ENCODE data around the gene ARHGAP4. TPM values are rescaled to one million over a fixed set of nuclear protein-coding genes. Genes with fewer than 3 reads are reported as not detected.

The ARHGAP4 gene
- total and polyA plus RNA-seq, 4 donors = 34.2 to 114 (median 80.4) TPM

DNA sequence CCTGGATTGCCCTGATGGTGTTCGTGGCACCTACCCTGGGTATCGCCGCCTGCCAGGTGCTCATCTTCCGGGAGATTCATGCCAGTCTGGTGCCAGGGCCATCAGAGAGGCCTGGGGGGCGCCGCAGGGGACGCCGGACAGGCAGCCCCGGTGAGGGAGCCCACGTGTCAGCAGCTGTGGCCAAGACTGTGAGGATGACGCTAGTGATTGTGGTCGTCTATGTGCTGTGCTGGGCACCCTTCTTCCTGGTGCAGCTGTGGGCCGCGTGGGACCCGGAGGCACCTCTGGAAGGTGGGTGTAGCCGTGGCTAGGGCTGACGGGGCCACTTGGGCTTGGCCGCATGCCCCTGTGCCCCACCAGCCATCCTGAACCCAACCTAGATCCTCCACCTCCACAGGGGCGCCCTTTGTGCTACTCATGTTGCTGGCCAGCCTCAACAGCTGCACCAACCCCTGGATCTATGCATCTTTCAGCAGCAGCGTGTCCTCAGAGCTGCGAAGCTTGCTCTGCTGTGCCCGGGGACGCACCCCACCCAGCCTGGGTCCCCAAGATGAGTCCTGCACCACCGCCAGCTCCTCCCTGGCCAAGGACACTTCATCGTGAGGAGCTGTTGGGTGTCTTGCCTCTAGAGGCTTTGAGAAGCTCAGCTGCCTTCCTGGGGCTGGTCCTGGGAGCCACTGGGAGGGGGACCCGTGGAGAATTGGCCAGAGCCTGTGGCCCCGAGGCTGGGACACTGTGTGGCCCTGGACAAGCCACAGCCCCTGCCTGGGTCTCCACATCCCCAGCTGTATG, 19.7 kb downstream of the ARHGAP4 start:
- Histone ChIP-seq H3K9ac (ENCODE audit: insufficient read depth in 1 of 2, low read length in 2 of 2) (no peak overlapping the region), H3K4me3 (no peak overlapping the region), H3K27me3 (ENCODE audit: control insufficient read depth in 3 of 3, insufficient read depth in 3 of 3, low read length in 2 of 3) (peaks cover 0 to 7% (median 3%) of the 10 kb centered on the region in 3 donors), H3K36me3 (ENCODE audit: control insufficient read depth in 4 of 4, insufficient read depth in 4 of 4, low read length in 4 of 4) (no peaks in the 10 kb centered on the region), H3K9me3 (ENCODE audit: control insufficient read depth in 4 of 4, insufficient read depth in 3 of 4, low read length in 3 of 4) (peaks cover 0 to 10% (median 0%) of the 10 kb centered on the region in 4 donors), H3K4me1 (ENCODE audit: control insufficient read depth in 5 of 5, insufficient read depth in 5 of 5, low read length in 5 of 5) (peaks cover 0 to 16% (median 0%) of the 10 kb centered on the region in 5 donors), H3K27ac (ENCODE audit: low read depth in 1 of 2, low read length in 1 of 2) (no peak overlapping the region)
- no peak for DNase-seq
- WGBS, 2 donors = 70 to 77% methylated on average over 21 to 27 of the region's 27 CpGs
- no peak for ATAC-seq (ENCODE audit: insufficient read depth, low FRiP score)
- TF ChIP-seq, protein P1, sequence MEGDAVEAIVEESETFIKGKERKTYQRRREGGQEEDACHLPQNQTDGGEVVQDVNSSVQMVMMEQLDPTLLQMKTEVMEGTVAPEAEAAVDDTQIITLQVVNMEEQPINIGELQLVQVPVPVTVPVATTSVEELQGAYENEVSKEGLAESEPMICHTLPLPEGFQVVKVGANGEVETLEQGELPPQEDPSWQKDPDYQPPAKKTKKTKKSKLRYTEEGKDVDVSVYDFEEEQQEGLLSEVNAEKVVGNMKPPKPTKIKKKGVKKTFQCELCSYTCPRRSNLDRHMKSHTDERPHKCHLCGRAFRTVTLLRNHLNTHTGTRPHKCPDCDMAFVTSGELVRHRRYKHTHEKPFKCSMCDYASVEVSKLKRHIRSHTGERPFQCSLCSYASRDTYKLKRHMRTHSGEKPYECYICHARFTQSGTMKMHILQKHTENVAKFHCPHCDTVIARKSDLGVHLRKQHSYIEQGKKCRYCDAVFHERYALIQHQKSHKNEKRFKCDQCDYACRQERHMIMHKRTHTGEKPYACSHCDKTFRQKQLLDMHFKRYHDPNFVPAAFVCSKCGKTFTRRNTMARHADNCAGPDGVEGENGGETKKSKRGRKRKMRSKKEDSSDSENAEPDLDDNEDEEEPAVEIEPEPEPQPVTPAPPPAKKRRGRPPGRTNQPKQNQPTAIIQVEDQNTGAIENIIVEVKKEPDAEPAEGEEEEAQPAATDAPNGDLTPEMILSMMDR (IDR thresholded peaks at IDR 0.05; ENCODE audit: control extremely low read depth, extremely low read depth) = no peak

DNA sequence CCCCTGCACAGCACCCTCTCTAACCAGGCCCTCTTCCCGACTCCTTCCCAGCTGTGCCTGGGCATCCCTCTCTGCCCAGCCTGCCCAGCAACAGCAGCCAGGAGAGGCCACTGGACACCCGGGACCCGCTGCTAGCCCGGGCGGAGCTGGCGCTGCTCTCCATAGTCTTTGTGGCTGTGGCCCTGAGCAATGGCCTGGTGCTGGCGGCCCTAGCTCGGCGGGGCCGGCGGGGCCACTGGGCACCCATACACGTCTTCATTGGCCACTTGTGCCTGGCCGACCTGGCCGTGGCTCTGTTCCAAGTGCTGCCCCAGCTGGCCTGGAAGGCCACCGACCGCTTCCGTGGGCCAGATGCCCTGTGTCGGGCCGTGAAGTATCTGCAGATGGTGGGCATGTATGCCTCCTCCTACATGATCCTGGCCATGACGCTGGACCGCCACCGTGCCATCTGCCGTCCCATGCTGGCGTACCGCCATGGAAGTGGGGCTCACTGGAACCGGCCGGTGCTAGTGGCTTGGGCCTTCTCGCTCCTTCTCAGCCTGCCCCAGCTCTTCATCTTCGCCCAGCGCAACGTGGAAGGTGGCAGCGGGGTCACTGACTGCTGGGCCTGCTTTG, 20.5 kb downstream of the ARHGAP4 start:
- Histone ChIP-seq H3K4me3 (no peak overlapping the region), H3K27ac (ENCODE audit: low read depth in 1 of 2, low read length in 1 of 2) (no peak overlapping the region), H3K4me1 (ENCODE audit: control insufficient read depth in 5 of 5, insufficient read depth in 5 of 5, low read length in 5 of 5) (peaks cover 0 to 16% (median 0%) of the 10 kb centered on the region in 5 donors), H3K9me3 (ENCODE audit: control insufficient read depth in 4 of 4, insufficient read depth in 3 of 4, low read length in 3 of 4) (peaks cover 0 to 10% (median 0%) of the 10 kb centered on the region in 4 donors), H3K36me3 (ENCODE audit: control insufficient read depth in 4 of 4, insufficient read depth in 4 of 4, low read length in 4 of 4) (no peaks in the 10 kb centered on the region), H3K9ac (ENCODE audit: insufficient read depth in 1 of 2, low read length in 2 of 2) (no peak overlapping the region), H3K27me3 (ENCODE audit: control insufficient read depth in 3 of 3, insufficient read depth in 3 of 3, low read length in 2 of 3) (peaks cover 0 to 7% (median 5%) of the 10 kb centered on the region in 3 donors)
- DNase-seq (no peak), ATAC-seq (ENCODE audit: insufficient read depth, low FRiP score) (no peak)
- TF ChIP-seq, protein P1 (IDR thresholded peaks at IDR 0.05; ENCODE audit: control extremely low read depth, extremely low read depth) = no peak
- WGBS, 2 donors = 86% methylated on average over 17 to 32 of the region's 32 CpGs

DNA sequence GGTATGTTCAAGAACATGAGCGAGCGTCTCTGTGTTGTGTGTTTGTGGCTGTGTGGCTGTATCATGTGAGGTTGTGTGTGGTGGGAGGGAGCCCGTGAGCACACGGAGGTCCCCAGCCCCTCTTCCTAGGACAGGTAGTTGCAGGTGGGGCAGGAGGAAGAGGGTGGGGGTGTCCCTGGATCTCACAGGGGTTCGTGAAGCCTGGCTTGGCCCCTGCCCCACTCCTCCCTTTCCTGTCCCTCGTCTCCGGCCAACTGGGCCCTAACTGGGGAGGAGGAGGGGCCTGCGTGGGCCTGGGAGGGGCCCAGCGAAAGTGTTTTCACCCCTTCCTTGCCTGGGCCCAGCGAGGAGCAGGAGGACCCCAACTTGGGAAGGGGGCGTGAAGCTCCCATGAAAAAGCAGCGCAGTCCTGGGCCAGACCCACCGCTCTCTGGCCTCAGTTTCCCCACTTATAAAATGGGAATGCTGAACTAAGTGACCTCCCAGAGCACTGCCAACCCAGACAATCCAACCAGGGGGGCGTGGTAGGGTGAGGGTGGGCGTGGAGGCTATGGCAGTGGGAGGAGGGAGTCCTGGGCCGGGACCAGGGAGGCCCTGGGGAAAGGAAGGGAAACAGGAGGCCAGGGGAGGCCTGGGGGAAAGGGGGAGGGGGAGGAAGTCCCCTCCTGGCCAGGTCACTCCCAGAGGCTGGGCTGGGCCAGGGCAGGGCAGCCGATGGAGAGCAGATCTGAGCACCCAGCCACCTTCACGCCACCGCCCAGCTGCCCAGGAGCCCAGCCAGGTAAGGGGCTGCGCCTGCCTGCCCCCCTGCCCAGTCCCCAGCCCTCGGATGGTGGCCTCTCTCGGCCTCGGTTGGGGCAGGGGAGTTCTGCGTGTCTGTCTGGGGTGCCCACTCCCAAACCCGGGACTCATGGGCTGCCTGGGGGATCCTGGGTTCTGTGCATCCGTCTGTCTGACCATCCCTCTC, 21.8 kb downstream of the ARHGAP4 start, which contains the start of gene AVPR2:
TSS of gene AVPR2 (plus strand) at position 683 of the 967 bp plus-strand sequence. CDS start 473 bp downstream, outside the sequence.
- no peak for ATAC-seq (ENCODE audit: insufficient read depth, low FRiP score)
- WGBS, 2 donors = 33 to 53% methylated on average over 13 to 26 of the region's 26 CpGs
- Histone ChIP-seq H3K27ac (ENCODE audit: low read depth in 1 of 2, low read length in 1 of 2) (peak within 1 kb of the TSS; percentile 32 to 49), H3K36me3 (ENCODE audit: control insufficient read depth in 4 of 4, insufficient read depth in 4 of 4, low read length in 4 of 4) (no peaks in the 10 kb centered on the region), H3K27me3 (ENCODE audit: control insufficient read depth in 3 of 3, insufficient read depth in 3 of 3, low read length in 2 of 3) (peaks cover 2 to 7% (median 5%) of the 10 kb centered on the region in 3 donors), H3K9ac (ENCODE audit: insufficient read depth in 1 of 2, low read length in 2 of 2) (no peak within 1 kb of the TSS), H3K4me1 (ENCODE audit: control insufficient read depth in 5 of 5, insufficient read depth in 5 of 5, low read length in 5 of 5) (peaks cover 0 to 16% (median 0%) of the 10 kb centered on the region in 5 donors), H3K9me3 (ENCODE audit: control insufficient read depth in 4 of 4, insufficient read depth in 3 of 4, low read length in 3 of 4) (peaks cover 0 to 10% (median 0%) of the 10 kb centered on the region in 4 donors), H3K4me3 (no peak within 1 kb of the TSS)
- no peak for DNase-seq
- TF ChIP-seq, protein P1 (IDR thresholded peaks at IDR 0.05; ENCODE audit: control extremely low read depth, extremely low read depth) = no peak

Measured in lung (tissue), 12 donors.